Measurements from ENCODE around the gene P2RY13. TPM values are rescaled to one million over a fixed set of nuclear protein-coding genes. Genes with fewer than 3 reads are reported as not detected.

P2RY13 gene
- total RNA-seq, 4 donors from 2014 or later = 0.20 to 3.1 (median 0.78) TPM

DNA sequence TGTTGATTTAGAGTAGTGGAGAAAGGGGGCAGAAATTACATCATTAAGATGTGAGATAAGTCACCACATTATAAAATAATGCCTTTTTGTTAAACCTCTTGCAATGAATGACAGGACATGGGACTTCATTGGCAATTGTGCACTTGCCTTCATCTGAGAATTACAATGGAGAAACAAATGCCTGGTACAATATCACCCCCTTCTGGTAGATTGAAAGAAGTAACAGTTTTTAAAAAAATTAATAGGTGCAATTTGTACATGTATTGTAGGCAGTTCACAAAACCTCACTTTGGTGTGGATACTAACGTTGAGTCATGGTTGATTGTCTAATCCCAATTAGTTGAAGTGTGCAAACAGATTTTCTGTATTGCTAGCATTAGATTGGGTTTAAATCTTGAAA lies 46.4 kb downstream of the P2RY13 start:
- no peak for DNase-seq (ENCODE audit: low spot score in 2 of 2)
- WGBS, 2 donors = 0% methylated on average over 1 of the region's 1 CpG
- Histone ChIP-seq H3K36me3 (no peaks in the 10 kb centered on the region), H3K27me3 (no peaks in the 10 kb centered on the region), H3K9me3 (no peaks in the 10 kb centered on the region), H3K4me1 (peaks cover 0 to 22% (median 0%) of the 10 kb centered on the region in 4 donors), H3K27ac (no peak overlapping the region), H3K4me3 (no peak overlapping the region)
- TF ChIP-seq, protein P1, sequence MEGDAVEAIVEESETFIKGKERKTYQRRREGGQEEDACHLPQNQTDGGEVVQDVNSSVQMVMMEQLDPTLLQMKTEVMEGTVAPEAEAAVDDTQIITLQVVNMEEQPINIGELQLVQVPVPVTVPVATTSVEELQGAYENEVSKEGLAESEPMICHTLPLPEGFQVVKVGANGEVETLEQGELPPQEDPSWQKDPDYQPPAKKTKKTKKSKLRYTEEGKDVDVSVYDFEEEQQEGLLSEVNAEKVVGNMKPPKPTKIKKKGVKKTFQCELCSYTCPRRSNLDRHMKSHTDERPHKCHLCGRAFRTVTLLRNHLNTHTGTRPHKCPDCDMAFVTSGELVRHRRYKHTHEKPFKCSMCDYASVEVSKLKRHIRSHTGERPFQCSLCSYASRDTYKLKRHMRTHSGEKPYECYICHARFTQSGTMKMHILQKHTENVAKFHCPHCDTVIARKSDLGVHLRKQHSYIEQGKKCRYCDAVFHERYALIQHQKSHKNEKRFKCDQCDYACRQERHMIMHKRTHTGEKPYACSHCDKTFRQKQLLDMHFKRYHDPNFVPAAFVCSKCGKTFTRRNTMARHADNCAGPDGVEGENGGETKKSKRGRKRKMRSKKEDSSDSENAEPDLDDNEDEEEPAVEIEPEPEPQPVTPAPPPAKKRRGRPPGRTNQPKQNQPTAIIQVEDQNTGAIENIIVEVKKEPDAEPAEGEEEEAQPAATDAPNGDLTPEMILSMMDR (IDR thresholded peaks at IDR 0.05) = peak; percentile 49 to 86 (median 68)
- TF ChIP-seq EP300 (IDR thresholded peaks at IDR 0.05) (no peak), POLR2A (IDR thresholded peaks at IDR 0.05) (no peak)

DNA sequence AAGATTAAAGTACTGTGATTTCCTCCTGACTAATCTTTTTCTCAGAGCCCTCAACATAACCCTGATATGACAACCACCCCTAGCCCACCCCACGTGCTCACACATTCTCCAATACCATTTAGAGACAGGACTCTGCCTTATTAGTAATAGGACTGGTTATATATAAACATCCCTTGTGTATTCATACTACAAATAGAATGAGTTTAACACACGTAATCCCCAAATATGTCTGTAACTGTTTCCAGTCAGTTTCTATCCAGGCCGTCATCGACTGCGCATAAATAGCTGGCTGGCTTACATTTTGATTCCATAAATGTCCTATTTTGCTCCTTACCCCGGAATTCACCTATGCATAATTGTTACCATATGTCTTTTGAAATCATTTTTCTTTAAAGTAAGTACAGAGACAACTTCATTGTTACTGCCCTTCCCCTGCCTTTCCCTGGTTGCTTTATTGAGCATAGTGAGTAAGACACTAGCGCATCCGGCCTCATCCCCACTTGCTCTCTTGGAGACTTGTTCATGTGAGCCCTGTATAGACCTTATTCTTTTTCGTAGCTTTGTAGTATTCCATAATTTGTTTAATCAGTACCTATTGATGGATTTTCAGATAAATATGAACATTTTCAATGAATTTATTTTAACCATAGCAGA lies 47.6 kb downstream of the P2RY13 start:
- Histone ChIP-seq H3K4me3 (no peak overlapping the region), H3K27me3 (no peaks in the 10 kb centered on the region), H3K36me3 (no peaks in the 10 kb centered on the region), H3K4me1 (peaks cover 0 to 22% (median 0%) of the 10 kb centered on the region in 4 donors), H3K27ac (no peak overlapping the region), H3K9me3 (no peaks in the 10 kb centered on the region)
- WGBS, 2 donors = 66 to 67% methylated on average over 9 of the region's 9 CpGs
- TF ChIP-seq, protein P1 (IDR thresholded peaks at IDR 0.05) = no peak
- TF ChIP-seq POLR2A (IDR thresholded peaks at IDR 0.05) (no peak), EP300 (IDR thresholded peaks at IDR 0.05) (no peak)
- no peak for DNase-seq (ENCODE audit: low spot score in 2 of 2)

DNA sequence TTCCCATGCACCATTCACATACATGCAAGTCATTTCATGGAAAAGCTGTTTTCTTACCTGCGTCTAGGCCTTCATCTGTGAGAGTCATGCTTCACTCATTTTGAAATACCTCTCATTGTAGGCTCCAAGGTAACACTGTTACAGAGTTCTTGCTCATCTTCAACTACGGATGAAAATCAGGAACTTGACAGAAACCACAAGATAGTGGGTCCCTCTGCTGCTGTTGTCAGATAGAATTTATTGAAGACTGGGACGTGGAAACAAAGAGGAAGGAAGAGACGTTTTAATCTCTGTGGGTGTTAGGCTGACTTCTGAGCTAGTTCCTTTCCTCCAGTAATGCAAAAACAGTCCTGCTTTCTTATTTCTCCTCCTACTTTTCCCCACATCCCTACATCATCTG lies 51.1 kb downstream of the P2RY13 start, which contains the start of gene P2RY14:
TSS of gene P2RY14 (minus strand) at position 313 of the 400 bp plus-strand sequence. CDS start 64,226 bp downstream, outside the sequence.
- DNase-seq (ENCODE audit: low spot score in 2 of 2) = no peak
- Histone ChIP-seq H3K4me1 (peaks cover 0 to 8% (median 0%) of the 10 kb centered on the region in 4 donors), H3K9me3 (no peaks in the 10 kb centered on the region), H3K36me3 (no peaks in the 10 kb centered on the region), H3K27ac (peak within 1 kb of the TSS; percentile 8 to 63 (median 32)), H3K27me3 (no peaks in the 10 kb centered on the region), H3K4me3 (peak within 1 kb of the TSS in 3 of 4 donors; percentile 5 to 37 (median 9))
- WGBS, 2 donors = 52% methylated on average over 4 of the region's 4 CpGs
- TF ChIP-seq POLR2A (IDR thresholded peaks at IDR 0.05) (no peak), EP300 (IDR thresholded peaks at IDR 0.05) (peak in 1 of 2 donors; percentile 54)

DNA sequence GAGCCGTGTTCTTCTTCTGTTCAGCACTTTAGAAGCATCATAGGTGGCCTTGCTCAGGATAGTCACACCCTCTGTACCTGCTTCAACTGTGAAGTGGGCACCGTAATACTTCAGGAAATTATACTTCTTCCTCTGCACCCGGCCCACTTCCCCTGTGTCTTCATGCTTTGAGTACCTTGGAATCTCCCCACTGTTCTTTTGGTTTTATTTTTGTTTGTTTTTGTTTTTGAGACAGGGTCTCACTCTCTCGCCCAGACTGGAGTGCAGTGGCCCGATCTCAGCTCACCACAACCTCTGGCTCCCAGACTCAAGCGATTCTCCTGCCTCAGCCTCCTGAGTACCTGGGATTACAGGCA lies 52.7 kb downstream of the P2RY13 start:
- TF ChIP-seq POLR2A (IDR thresholded peaks at IDR 0.05) = no peak
- TF ChIP-seq, protein P1 (IDR thresholded peaks at IDR 0.05) = no peak
- TF ChIP-seq EP300 (IDR thresholded peaks at IDR 0.05) = no peak
- DNase-seq (ENCODE audit: low spot score in 2 of 2) = no peak
- no peaks in the 10 kb centered on the region for H3K4me1 ChIP-seq
- H3K27ac ChIP-seq = peak overlapping the region in 3 of 4 donors; percentile 28 to 52 (median 42)
- H3K36me3 ChIP-seq = no peaks in the 10 kb centered on the region
- H3K27me3 ChIP-seq = no peaks in the 10 kb centered on the region
- H3K4me3 ChIP-seq = peak overlapping the region in 2 of 4 donors; percentile 11 to 37
- 74 to 84% methylated on average over 6 of the region's 6 CpGs for WGBS, 2 donors
- no peaks in the 10 kb centered on the region for H3K9me3 ChIP-seq

Other genes with a start within 250 kb of the P2RY13 start
- gene MED12L, start 243.9 kb downstream of the P2RY13 start, total RNA-seq = 1 to 10 TPM; 1.2 to 5.9 (median 2.4) TPM
- 1 to 10 TPM in 2 of 4 donors, under 1 TPM in 1, not detected in 1; 0.84 to 2.7 (median 1.3) TPM for gene GPR171, start 126.3 kb downstream of the P2RY13 start, total RNA-seq
- gene P2RY14, start 51.0 kb downstream of the P2RY13 start, total RNA-seq = 1 to 10 TPM; 4.2 to 9.4 (median 6.3) TPM
- gene GPR87, start 12.7 kb downstream of the P2RY13 start, total RNA-seq = not detected
- gene P2RY12, start 55.2 kb upstream of the P2RY13 start, total RNA-seq = 10 to 100 TPM in 1 of 4 donors, 1 to 10 TPM in 3; 6.3 to 11.5 (median 8.8) TPM
- 1 to 10 TPM in 3 of 4 donors, under 1 TPM in 1; 0.44 to 3.1 (median 2.2) TPM for gene IGSF10, start 131.5 kb upstream of the P2RY13 start, total RNA-seq

Data from tibial nerve (tissue), 4 donors.